ENCODE data around the gene GIPC3. TPM values are rescaled to one million over a fixed set of nuclear protein-coding genes. Genes with fewer than 3 reads are reported as not detected.
A peak's percentile ranks its signal among the peaks of the same experiment; 100 is the strongest.
"Not testable (repeated sequence)": the region's sequence is repeated elsewhere in the genome, so short reads cannot be mapped to it uniquely, and the experiment has no call there.

The GIPC3 gene
- total RNA-seq, 1 experiment from 2014 or later: 0.34 TPM

DNA sequence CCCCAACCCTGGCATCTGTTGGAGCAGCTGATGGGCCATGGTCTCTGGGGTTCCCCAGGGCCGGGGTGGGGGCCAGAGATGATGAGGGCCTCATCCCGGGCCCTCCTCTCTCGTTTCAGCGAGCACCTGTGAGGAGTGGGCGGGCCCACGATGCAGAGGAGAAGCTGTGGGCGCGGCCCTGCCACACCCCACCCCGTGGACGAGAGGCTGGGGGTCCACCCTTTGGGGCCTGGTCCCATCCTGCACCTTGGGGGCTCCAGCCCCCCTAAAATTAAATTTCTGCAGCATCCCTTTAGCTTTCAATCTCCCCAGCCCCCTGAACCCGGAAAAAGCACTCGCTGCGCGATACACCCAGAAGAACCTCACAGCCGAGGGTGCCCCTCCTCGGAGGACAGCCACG lies 6.9 kb upstream of the GIPC3 start:
- ChIA-PET POLR2A (ENCODE audit: low non-redundant PET) (no interaction called here), CTCF (interaction anchor here (0.6 kb wide), 1 partner anchor 154 kb away, joined by 3 read pairs; no protein-coding TSS in a partner anchor)
- no peak overlapping the region for H3K4me3 ChIP-seq (ENCODE audit: low read depth, low read length, poor library complexity, severe bottlenecking)
- H3K27ac ChIP-seq (ENCODE audit: low read depth, low read length, poor library complexity, severe bottlenecking): no peak overlapping the region
- H3K9me3 ChIP-seq (ENCODE audit: low read depth, low read length, poor library complexity, severe bottlenecking): no peaks in the 10 kb centered on the region
- TF ChIP-seq EZH2 (IDR thresholded peaks at IDR 0.05; ENCODE audit: borderline replicate concordance, low read depth, low read length, poor library complexity, severe bottlenecking): no peak
- TF ChIP-seq, protein P1, sequence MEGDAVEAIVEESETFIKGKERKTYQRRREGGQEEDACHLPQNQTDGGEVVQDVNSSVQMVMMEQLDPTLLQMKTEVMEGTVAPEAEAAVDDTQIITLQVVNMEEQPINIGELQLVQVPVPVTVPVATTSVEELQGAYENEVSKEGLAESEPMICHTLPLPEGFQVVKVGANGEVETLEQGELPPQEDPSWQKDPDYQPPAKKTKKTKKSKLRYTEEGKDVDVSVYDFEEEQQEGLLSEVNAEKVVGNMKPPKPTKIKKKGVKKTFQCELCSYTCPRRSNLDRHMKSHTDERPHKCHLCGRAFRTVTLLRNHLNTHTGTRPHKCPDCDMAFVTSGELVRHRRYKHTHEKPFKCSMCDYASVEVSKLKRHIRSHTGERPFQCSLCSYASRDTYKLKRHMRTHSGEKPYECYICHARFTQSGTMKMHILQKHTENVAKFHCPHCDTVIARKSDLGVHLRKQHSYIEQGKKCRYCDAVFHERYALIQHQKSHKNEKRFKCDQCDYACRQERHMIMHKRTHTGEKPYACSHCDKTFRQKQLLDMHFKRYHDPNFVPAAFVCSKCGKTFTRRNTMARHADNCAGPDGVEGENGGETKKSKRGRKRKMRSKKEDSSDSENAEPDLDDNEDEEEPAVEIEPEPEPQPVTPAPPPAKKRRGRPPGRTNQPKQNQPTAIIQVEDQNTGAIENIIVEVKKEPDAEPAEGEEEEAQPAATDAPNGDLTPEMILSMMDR (conservative IDR thresholded peaks at IDR 0.05; ENCODE audit: low read depth, low read length): no peak
- no peak for DNase-seq (ENCODE audit: low spot score)
- TSS peak; percentile 54 for BruUV-seq (replicated peaks)
- H3K4me1 ChIP-seq (ENCODE audit: insufficient read depth, low read length, poor library complexity, severe bottlenecking): peaks cover 16% of the 10 kb centered on the region
- no peaks in the 10 kb centered on the region for H3K27me3 ChIP-seq (replicated peaks; ENCODE audit: insufficient read depth, low read depth, low read length, poor library complexity)
- intact Hi-C loops (cut with micrococcal nuclease; ENCODE audit: unreplicated experiment): no loop called here
- peaks cover 15% of the 10 kb centered on the region for H3K36me3 ChIP-seq (ENCODE audit: insufficient read depth, low read length, poor library complexity, severe bottlenecking)

DNA sequence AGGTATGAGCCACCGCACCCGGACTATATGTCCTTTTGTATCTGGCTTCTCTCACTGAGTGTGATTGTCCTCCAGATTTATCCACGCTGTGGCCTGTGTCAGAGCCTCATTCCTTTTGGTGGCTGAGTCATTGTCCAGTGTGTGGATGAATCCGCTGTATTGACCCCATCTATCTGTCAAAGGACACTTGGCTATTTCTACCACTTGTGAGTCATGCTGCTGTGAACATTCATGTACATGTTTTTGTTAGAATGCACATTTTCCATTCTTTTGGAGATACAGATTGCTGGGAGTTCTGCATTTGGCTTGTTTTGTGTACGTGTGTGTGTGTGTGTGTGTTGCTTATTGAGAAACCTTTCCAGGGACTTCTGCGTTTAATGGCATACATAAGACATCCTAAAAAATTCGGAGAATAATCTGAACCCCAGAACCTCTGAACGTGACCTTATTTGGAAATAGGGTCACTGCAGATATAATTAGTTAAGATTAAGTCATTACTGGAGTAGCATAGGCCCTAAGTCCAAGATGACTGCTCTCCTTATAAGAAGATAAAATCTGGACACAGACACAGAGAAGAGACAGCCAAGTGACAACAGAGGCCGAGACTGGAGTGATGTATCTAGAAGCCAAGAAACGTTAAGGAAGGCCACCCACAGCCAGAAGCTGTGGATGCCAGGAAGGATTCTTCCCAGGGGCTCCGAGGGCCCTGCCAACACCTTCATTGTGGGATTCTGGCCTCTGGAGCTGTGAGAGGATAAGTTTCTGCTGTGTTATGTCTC lies 4.9 kb upstream of the GIPC3 start:
- TF ChIP-seq, protein P1 (conservative IDR thresholded peaks at IDR 0.05; ENCODE audit: low read depth, low read length): no peak
- no peak for TF ChIP-seq EZH2 (IDR thresholded peaks at IDR 0.05; ENCODE audit: borderline replicate concordance, low read depth, low read length, poor library complexity, severe bottlenecking)
- no peaks in the 10 kb centered on the region for H3K9me3 ChIP-seq (ENCODE audit: low read depth, low read length, poor library complexity, severe bottlenecking)
- H3K27ac ChIP-seq (ENCODE audit: low read depth, low read length, poor library complexity, severe bottlenecking): no peak overlapping the region
- DNase-seq (ENCODE audit: low spot score): no peak
- peaks cover 15% of the 10 kb centered on the region for H3K4me1 ChIP-seq (ENCODE audit: insufficient read depth, low read length, poor library complexity, severe bottlenecking)
- BruUV-seq (replicated peaks): no TSS peak
- POLR2A ChIA-PET (ENCODE audit: low non-redundant PET): no interaction called here
- H3K36me3 ChIP-seq (ENCODE audit: insufficient read depth, low read length, poor library complexity, severe bottlenecking): peaks cover 4% of the 10 kb centered on the region
- intact Hi-C loops (cut with micrococcal nuclease; ENCODE audit: unreplicated experiment): no loop called here
- H3K4me3 ChIP-seq (ENCODE audit: low read depth, low read length, poor library complexity, severe bottlenecking): no peak overlapping the region
- CTCF ChIA-PET: no interaction called here
- H3K27me3 ChIP-seq (replicated peaks; ENCODE audit: insufficient read depth, low read depth, low read length, poor library complexity): no peaks in the 10 kb centered on the region

DNA sequence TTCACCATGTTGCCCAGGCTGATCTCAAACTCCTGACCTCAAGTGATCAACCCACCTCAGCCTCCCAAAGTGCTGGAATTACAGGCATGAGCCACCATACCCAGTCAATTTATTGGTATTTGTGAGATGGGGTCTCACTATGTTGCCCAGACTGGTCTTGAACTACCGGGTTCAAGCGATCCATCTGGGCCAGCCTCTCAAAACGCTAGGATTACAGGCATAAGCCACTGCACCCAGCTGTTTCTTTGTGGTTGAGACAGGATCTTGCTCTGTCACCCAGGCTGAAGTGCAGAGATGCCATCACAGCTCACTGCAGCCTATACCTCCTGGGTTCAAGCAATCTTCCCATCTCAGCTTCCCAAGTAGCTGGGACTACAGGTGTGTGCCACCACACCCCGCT lies 3.5 kb upstream of the GIPC3 start:
- H3K4me1 ChIP-seq (ENCODE audit: insufficient read depth, low read length, poor library complexity, severe bottlenecking); H3K27me3 ChIP-seq (replicated peaks; ENCODE audit: insufficient read depth, low read depth, low read length, poor library complexity); BruUV-seq (replicated peaks); POLR2A ChIA-PET (ENCODE audit: low non-redundant PET); CTCF ChIA-PET; DNase-seq (ENCODE audit: low spot score); intact Hi-C loops (cut with micrococcal nuclease; ENCODE audit: unreplicated experiment); H3K4me3 ChIP-seq (ENCODE audit: low read depth, low read length, poor library complexity, severe bottlenecking); H3K36me3 ChIP-seq (ENCODE audit: insufficient read depth, low read length, poor library complexity, severe bottlenecking); H3K9me3 ChIP-seq (ENCODE audit: low read depth, low read length, poor library complexity, severe bottlenecking); H3K27ac ChIP-seq (ENCODE audit: low read depth, low read length, poor library complexity, severe bottlenecking): not testable (repeated sequence)

DNA sequence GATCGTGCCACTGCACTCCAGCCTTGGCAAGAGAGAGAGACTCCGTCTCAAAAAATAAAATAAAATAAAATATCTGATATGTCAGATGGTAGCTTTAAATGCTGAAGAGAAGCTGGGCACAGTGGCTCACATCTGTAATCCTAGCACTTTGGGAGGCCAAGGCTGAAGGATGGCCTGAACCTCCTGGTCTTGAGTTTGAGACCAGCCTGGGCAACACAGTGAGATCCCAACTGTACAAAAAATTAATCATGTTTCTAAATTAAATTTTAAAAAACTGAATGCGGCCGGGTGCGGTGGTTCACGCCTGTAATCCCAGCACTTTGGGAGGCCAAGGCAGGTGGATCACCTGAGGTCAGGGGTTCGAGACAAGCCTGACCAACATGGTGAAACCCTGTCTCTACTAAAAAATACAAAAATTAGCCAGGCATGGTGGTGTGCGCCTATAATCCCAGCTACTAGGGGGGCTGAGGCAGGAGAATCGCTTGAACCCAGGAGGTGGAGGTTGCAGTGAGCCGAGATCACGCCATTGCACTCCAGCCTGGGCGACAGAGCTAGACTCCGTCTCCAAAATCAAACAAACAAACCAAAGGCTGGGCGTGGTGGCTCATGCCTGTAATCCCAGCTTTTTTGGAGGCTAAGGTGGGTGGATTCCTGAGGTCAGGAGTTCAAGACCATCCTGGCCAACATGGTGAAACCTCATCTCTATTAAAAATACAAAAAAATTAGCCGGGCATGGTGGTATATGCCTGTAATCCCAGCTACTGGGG lies 1.1 kb upstream of the GIPC3 start:
- DNase-seq (ENCODE audit: low spot score); H3K4me1 ChIP-seq (ENCODE audit: insufficient read depth, low read length, poor library complexity, severe bottlenecking); H3K9me3 ChIP-seq (ENCODE audit: low read depth, low read length, poor library complexity, severe bottlenecking); POLR2A ChIA-PET (ENCODE audit: low non-redundant PET); H3K36me3 ChIP-seq (ENCODE audit: insufficient read depth, low read length, poor library complexity, severe bottlenecking); H3K27me3 ChIP-seq (replicated peaks; ENCODE audit: insufficient read depth, low read depth, low read length, poor library complexity); BruUV-seq (replicated peaks); intact Hi-C loops (cut with micrococcal nuclease; ENCODE audit: unreplicated experiment); H3K27ac ChIP-seq (ENCODE audit: low read depth, low read length, poor library complexity, severe bottlenecking); H3K4me3 ChIP-seq (ENCODE audit: low read depth, low read length, poor library complexity, severe bottlenecking): not testable (repeated sequence)
- CTCF ChIA-PET: interaction anchor here (0.5 to 0.7 kb wide), 2 partner anchors 39 to 51 kb away, joined by 3 to 7 read pairs; no protein-coding TSS in a partner anchor
